Measurements from ENCODE around the gene MMP11.
A peak's percentile ranks its signal among the peaks of the same experiment; 100 is the strongest.

Gene MMP11

DNA sequence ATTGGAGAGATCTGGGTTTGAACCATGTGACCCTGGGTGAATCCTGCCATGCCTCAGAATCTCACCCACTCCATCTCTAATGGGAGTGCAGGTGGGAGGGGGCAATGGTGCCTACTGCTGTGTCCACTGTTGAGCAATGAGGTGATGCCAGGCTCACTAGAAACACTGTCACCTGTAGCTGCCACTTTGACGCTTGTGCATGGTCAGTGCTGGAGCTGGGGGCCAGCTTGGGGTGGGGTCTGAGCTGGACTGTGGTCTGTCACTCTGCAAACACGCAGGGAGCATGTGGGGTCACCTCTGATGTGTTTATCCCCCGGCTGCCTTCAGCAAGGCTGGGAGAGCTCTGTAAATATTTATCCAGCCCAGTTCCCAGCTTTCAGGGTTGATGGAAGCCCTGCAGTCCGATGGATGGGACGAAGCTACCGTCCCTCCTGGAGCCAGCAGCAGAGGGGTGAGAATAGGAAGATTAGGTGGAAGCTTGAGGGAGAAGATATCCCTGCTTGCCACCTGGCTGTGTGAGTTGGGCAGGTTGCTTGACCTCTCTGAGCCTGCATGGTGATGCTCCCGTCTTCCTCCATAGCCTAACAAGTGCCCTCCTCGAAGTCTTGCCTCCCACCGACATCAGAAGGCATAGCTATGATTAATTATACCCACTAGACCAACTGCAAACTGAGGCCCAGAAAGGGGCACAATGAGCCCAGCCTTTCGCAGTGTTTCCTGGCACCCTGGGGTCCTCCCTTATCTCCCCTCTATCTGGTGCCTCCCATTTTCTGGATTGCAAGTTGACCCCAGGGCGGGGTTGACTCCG, 1.7 kb downstream of the MMP11 start:
- Histone ChIP-seq H3K4me1 (ENCODE audit: control insufficient read depth, insufficient read depth, low read length) (peaks cover 20% of the 10 kb centered on the region), H3K9ac (ENCODE audit: low read length) (no peak overlapping the region), H3K9me3 (ENCODE audit: control insufficient read depth, insufficient read depth, low read depth, low read length) (no peaks in the 10 kb centered on the region), H3K27ac (ENCODE audit: low read depth, low read length) (no peak overlapping the region), H3K36me3 (ENCODE audit: control insufficient read depth, insufficient read depth, low read length) (no peaks in the 10 kb centered on the region), H3K27me3 (ENCODE audit: control insufficient read depth, insufficient read depth, low read length) (peaks cover 33% of the 10 kb centered on the region), H3K4me3 (ENCODE audit: low read depth, low read length) (no peak overlapping the region)

DNA sequence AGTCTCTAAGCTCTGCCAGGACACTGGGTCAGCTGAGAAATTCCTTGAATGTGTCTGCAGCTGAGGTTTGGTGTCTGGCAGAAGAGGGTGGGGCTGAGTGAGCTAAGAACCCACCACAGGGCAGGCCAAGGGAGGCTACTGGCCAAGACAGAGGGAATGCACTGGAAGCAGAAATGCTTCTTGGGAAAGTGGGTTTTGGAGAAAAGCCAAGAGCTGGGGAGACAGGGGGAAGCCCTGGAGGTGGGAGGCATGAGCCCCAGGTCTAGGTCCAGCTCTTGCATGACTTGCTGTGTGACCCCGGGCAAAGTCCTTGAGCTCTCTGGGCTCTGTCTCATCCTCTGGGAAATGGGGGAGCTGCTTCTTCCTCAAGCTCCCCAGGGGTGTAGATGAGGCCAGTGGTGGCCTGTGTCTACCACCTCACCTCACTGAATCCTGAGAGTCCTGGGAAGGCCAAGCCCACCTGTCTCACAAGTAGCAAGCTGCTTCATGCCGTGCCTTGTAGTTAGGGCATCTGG, 2.3 kb downstream of the MMP11 start:
- Histone ChIP-seq H3K27me3 (ENCODE audit: control insufficient read depth, insufficient read depth, low read length) (peaks cover 29% of the 10 kb centered on the region), H3K27ac (ENCODE audit: low read depth, low read length) (no peak overlapping the region), H3K4me3 (ENCODE audit: low read depth, low read length) (no peak overlapping the region), H3K9ac (ENCODE audit: low read length) (no peak overlapping the region), H3K4me1 (ENCODE audit: control insufficient read depth, insufficient read depth, low read length) (peaks cover 16% of the 10 kb centered on the region), H3K9me3 (ENCODE audit: control insufficient read depth, insufficient read depth, low read depth, low read length) (no peaks in the 10 kb centered on the region), H3K36me3 (ENCODE audit: control insufficient read depth, insufficient read depth, low read length) (no peaks in the 10 kb centered on the region)

DNA sequence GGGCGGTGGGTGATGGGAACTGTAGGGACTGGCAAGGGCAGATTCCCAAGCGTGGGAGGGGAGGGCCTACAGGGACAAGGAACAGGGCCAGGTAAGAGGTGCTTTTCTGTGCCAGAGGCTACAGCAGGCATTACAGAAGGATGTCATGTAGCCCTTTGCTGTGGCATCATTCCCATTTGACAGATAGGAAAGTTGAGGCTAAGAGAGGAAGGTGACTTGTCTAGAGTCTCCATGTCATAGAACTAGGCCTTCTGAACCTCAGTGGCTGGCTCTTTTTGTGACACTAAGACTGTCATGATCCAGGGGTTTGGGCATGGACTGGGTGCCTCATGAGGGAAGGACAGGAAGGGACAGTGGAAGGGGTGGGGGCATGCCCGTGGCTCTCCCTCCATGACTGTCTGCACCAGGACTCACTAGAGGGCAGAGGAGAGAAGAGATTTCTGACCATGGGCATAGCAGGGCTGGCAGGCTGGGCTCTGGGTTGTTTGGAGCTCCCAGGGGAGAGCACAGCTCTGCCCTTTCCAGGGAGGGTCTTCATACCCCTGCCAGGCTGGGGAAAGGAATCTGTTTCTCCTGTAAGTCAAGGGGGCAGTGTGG, 3.2 kb downstream of the MMP11 start:
- no peak overlapping the region for H3K4me3 ChIP-seq (ENCODE audit: low read depth, low read length)
- peaks cover 16% of the 10 kb centered on the region for H3K4me1 ChIP-seq (ENCODE audit: control insufficient read depth, insufficient read depth, low read length)
- no peaks in the 10 kb centered on the region for H3K9me3 ChIP-seq (ENCODE audit: control insufficient read depth, insufficient read depth, low read depth, low read length)
- H3K27me3 ChIP-seq (ENCODE audit: control insufficient read depth, insufficient read depth, low read length) = peaks cover 29% of the 10 kb centered on the region
- no peaks in the 10 kb centered on the region for H3K36me3 ChIP-seq (ENCODE audit: control insufficient read depth, insufficient read depth, low read length)
- no peak overlapping the region for H3K9ac ChIP-seq (ENCODE audit: low read length)
- no peak overlapping the region for H3K27ac ChIP-seq (ENCODE audit: low read depth, low read length)

DNA sequence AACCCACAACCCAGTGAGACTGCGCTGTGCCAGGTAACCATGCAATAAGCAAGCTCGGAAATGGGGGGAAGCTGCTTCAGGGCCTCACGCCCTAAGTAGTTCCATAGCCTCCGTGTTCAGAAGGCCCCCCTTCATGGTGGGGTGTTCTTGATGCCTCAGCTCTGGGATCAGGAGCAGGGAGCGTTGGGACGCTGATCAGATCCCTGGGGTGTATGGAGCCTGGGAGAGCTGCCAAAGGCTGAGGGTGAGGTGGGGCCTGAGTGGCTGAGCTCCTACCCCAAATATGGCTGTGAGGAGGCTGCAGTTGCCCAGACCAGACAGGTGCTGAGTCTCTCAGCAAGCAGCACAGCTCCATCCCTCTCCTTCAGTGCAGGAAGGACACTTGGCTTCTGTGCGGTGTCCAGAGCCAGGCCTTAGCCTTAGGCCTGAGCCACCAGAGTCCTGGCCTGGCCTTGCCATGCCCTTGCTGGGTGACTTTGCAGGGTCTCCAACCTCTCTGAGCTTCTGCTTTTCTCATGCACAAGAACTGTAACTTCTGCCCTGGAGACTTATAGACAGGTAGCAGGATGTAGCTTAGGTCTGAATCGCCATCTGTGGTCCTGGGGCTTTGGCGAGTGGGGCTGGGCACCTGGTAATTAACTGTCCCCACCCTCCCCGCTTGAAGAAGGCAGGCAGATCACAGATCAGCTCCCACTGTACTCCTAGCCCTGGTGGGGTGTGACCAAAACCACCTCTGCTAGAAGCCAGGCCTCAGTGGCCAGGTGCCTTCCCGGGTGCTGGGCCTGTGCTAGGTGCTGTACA, 5.3 kb downstream of the MMP11 start:
- no peak overlapping the region for H3K4me3 ChIP-seq (ENCODE audit: low read depth, low read length)
- H3K9me3 ChIP-seq (ENCODE audit: control insufficient read depth, insufficient read depth, low read depth, low read length) = no peaks in the 10 kb centered on the region
- H3K36me3 ChIP-seq (ENCODE audit: control insufficient read depth, insufficient read depth, low read length) = no peaks in the 10 kb centered on the region
- peaks cover 28% of the 10 kb centered on the region for H3K27me3 ChIP-seq (ENCODE audit: control insufficient read depth, insufficient read depth, low read length)
- H3K9ac ChIP-seq (ENCODE audit: low read length) = peak overlapping the region; percentile 35
- H3K27ac ChIP-seq (ENCODE audit: low read depth, low read length) = no peak overlapping the region
- H3K4me1 ChIP-seq (ENCODE audit: control insufficient read depth, insufficient read depth, low read length) = peaks cover 18% of the 10 kb centered on the region; the same call in 1 of the 2 replicates

DNA sequence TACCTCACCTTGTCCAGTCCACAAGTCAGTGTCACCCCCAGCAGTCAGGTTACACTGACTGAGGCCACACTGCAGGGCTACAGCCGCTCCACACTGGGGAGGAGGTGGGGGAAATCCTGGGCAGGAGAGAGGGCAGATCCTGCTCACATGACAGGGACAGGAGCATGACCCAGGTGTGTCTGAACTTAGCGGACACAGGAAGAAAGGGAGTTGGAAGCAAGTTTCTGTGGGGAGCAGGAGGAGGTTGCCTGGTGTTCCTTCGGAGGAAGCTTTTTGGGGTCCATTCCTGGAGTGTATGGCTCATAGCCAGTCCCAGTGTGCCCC, 5.9 kb downstream of the MMP11 start:
- Histone ChIP-seq H3K4me3 (ENCODE audit: low read depth, low read length) (no peak overlapping the region), H3K9ac (ENCODE audit: low read length) (peak overlapping the region; percentile 35), H3K27me3 (ENCODE audit: control insufficient read depth, insufficient read depth, low read length) (peaks cover 22% of the 10 kb centered on the region), H3K9me3 (ENCODE audit: control insufficient read depth, insufficient read depth, low read depth, low read length) (no peaks in the 10 kb centered on the region), H3K36me3 (ENCODE audit: control insufficient read depth, insufficient read depth, low read length) (no peaks in the 10 kb centered on the region), H3K4me1 (ENCODE audit: control insufficient read depth, insufficient read depth, low read length) (peaks cover 12% of the 10 kb centered on the region; the same call in 1 of the 2 replicates), H3K27ac (ENCODE audit: low read depth, low read length) (no peak overlapping the region)

DNA sequence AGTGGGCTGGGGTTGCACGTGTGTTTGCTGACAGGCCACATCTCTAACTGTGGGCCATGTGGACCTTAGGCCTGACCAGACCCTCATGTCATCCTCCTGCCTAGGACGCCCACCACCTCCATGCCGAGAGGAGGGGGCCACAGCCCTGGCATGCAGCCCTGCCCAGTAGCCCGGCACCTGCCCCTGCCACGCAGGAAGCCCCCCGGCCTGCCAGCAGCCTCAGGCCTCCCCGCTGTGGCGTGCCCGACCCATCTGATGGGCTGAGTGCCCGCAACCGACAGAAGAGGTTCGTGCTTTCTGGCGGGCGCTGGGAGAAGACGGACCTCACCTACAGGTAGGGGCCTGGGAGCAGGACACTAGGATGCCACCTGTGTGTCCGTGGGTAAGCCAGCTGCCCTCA, 6.4 kb downstream of the MMP11 start:
- Histone ChIP-seq H3K27ac (ENCODE audit: low read depth, low read length) (no peak overlapping the region), H3K4me1 (ENCODE audit: control insufficient read depth, insufficient read depth, low read length) (peaks cover 9% of the 10 kb centered on the region; the same call in 1 of the 2 replicates)

DNA sequence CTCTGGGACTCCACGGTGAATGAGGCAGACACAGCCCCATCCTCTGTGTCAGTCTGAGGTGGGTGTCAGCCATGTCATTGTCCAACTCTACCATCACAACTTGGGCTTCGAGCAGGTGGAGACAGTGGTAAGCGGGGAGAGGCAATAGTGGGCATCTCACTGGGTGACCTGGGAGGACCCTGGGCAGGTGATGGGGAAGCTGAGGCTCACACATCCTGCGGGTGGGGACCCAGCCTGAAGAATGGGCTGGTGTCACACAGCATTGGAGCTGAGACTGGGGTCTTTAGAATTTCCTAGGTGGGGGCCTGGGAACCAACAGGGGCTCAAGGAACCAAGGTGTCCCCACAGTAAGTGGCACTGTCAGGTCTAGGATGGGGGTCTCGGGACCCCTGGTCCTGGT, 7.1 kb downstream of the MMP11 start:
- no peak overlapping the region for H3K27ac ChIP-seq (ENCODE audit: low read depth, low read length)
- no peaks in the 10 kb centered on the region for H3K9me3 ChIP-seq (ENCODE audit: control insufficient read depth, insufficient read depth, low read depth, low read length)
- peaks cover 10% of the 10 kb centered on the region for H3K27me3 ChIP-seq (ENCODE audit: control insufficient read depth, insufficient read depth, low read length)
- no peak overlapping the region for H3K4me3 ChIP-seq (ENCODE audit: low read depth, low read length)
- H3K36me3 ChIP-seq (ENCODE audit: control insufficient read depth, insufficient read depth, low read length) = no peaks in the 10 kb centered on the region
- H3K4me1 ChIP-seq (ENCODE audit: control insufficient read depth, insufficient read depth, low read length) = peaks cover 9% of the 10 kb centered on the region; the same call in 1 of the 2 replicates
- H3K9ac ChIP-seq (ENCODE audit: low read length) = no peak overlapping the region

More for the DNA sequence above, 6.4 kb downstream of the MMP11 start:
- Histone ChIP-seq H3K36me3 (ENCODE audit: control insufficient read depth, insufficient read depth, low read length) (no peaks in the 10 kb centered on the region), H3K9ac (ENCODE audit: low read length) (no peak overlapping the region), H3K27me3 (ENCODE audit: control insufficient read depth, insufficient read depth, low read length) (peaks cover 17% of the 10 kb centered on the region), H3K9me3 (ENCODE audit: control insufficient read depth, insufficient read depth, low read depth, low read length) (no peaks in the 10 kb centered on the region), H3K4me3 (ENCODE audit: low read depth, low read length) (no peak overlapping the region)

DNA sequence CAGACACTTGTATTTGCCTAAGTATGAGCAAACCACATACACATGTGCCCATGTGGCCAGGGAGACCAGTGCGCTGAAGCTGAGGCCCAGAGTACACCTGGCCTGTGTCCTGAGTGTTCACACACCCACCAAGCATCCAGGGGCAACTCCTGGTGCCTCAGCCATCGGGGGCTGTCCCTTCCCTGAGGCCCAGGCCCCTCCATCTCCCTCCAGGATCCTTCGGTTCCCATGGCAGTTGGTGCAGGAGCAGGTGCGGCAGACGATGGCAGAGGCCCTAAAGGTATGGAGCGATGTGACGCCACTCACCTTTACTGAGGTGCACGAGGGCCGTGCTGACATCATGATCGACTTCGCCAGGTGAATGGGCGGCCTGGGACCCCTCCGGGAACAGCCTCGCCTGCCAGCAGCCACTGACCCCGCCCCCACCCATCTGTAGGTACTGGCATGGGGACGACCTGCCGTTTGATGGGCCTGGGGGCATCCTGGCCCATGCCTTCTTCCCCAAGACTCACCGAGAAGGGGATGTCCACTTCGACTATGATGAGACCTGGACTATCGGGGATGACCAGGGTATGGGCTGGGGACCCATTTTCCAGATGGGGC, 7.6 kb downstream of the MMP11 start:
- Histone ChIP-seq H3K9ac (ENCODE audit: low read length) (no peak overlapping the region), H3K27me3 (ENCODE audit: control insufficient read depth, insufficient read depth, low read length) (peaks cover 6% of the 10 kb centered on the region), H3K36me3 (ENCODE audit: control insufficient read depth, insufficient read depth, low read length) (no peaks in the 10 kb centered on the region), H3K4me1 (ENCODE audit: control insufficient read depth, insufficient read depth, low read length) (peaks cover 9% of the 10 kb centered on the region; the same call in 1 of the 2 replicates), H3K27ac (ENCODE audit: low read depth, low read length) (no peak overlapping the region), H3K4me3 (ENCODE audit: low read depth, low read length) (no peak overlapping the region), H3K9me3 (ENCODE audit: control insufficient read depth, insufficient read depth, low read depth, low read length) (no peaks in the 10 kb centered on the region)

DNA sequence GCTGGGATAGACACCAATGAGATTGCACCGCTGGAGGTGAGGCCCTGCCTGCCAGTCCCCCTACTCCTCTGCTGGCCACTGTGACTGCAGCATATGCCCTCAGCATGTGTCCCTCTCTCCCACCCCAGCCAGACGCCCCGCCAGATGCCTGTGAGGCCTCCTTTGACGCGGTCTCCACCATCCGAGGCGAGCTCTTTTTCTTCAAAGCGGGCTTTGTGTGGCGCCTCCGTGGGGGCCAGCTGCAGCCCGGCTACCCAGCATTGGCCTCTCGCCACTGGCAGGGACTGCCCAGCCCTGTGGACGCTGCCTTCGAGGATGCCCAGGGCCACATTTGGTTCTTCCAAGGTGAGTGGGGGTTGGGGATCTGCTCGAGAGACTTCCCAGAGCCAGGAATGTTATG, 8.4 kb downstream of the MMP11 start:
- Histone ChIP-seq H3K4me3 (ENCODE audit: low read depth, low read length) (no peak overlapping the region), H3K36me3 (ENCODE audit: control insufficient read depth, insufficient read depth, low read length) (no peaks in the 10 kb centered on the region), H3K27me3 (ENCODE audit: control insufficient read depth, insufficient read depth, low read length) (peaks cover 3% of the 10 kb centered on the region; the same call in 1 of the 2 replicates), H3K4me1 (ENCODE audit: control insufficient read depth, insufficient read depth, low read length) (peaks cover 9% of the 10 kb centered on the region; the same call in 1 of the 2 replicates), H3K9ac (ENCODE audit: low read length) (no peak overlapping the region), H3K27ac (ENCODE audit: low read depth, low read length) (no peak overlapping the region), H3K9me3 (ENCODE audit: control insufficient read depth, insufficient read depth, low read depth, low read length) (no peaks in the 10 kb centered on the region)

DNA sequence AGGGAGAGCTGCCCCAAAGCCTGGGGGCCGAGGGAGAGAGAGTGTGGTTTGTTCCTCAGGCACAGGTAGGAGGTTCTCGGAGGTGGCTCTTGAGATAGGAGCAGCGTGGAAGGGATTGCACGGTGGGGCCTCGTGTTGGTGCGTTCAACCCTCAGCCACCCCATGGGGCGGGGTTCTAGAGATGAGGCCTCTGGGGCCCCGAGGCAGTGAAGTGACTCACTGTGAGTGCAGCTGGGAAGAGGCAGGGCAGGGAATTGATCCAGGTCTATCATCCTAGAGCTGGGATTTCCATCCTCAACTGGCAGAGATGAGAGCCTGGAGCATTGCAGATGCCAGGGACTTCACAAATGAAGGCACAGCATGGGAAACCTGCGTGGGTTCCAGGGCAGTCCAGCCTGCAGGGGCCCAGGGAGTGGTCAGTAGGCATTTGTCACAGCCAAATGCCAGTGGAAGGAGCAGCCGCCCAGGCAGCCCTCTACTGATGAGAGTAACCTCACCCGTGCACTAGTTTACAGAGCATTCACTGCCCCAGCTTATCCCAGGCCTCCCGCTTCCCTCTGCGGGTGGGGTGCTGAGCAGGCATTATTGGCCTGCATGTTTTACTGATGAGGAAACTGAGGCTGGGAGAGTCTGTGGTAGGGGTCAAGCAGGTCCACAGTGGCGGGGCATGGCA, 9.0 kb downstream of the MMP11 start:
- Histone ChIP-seq H3K4me3 (ENCODE audit: low read depth, low read length) (no peak overlapping the region), H3K4me1 (ENCODE audit: control insufficient read depth, insufficient read depth, low read length) (peaks cover 15% of the 10 kb centered on the region), H3K9me3 (ENCODE audit: control insufficient read depth, insufficient read depth, low read depth, low read length) (no peaks in the 10 kb centered on the region), H3K27me3 (ENCODE audit: control insufficient read depth, insufficient read depth, low read length) (peaks cover 3% of the 10 kb centered on the region; the same call in 1 of the 2 replicates), H3K27ac (ENCODE audit: low read depth, low read length) (no peak overlapping the region), H3K36me3 (ENCODE audit: control insufficient read depth, insufficient read depth, low read length) (no peaks in the 10 kb centered on the region), H3K9ac (ENCODE audit: low read length) (no peak overlapping the region)
